HG03196 (cell line): Measurements from ENCODE around the gene TMEM266.

Source experiments
- ATAC-seq: cut with Tn5 transposase; IDR thresholded peaks from one replicate; pipeline ENCODE4 v1.9.1; 2021; ENCODE audit not compliant: unreplicated experiment

The TMEM266 gene

GRCh38 chr15:76199106-76200082 is 139.6 kb downstream of the TMEM266 start:
- no peak for ATAC-seq

GRCh38 chr15:76200083-76200465 is 140.3 kb downstream of the TMEM266 start:
- ATAC-seq: no peak

DNA sequence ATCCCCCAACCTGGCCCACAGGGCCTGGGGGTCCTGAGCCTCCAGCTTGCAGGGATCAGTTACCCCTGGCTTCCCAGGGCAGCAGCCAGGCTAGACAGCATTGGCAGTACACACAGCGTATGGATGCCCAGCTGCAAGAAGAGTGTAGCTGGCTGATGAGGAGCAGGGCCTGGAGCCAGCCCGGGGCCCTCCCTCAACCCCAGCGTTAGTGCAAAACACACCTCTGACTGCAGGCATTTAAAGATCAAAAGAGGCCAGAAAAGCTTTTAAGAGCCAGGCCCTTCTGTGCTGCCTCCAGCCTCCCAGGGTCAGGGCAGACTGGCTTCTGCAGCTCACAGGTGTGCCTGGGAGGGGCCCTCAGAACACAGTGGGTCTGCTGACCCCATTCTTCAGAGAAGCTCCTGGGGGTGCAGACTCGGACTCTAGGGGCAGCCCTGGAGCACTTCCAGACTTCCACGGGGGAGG is 140.9 kb downstream of the TMEM266 start:
- no peak for ATAC-seq

DNA sequence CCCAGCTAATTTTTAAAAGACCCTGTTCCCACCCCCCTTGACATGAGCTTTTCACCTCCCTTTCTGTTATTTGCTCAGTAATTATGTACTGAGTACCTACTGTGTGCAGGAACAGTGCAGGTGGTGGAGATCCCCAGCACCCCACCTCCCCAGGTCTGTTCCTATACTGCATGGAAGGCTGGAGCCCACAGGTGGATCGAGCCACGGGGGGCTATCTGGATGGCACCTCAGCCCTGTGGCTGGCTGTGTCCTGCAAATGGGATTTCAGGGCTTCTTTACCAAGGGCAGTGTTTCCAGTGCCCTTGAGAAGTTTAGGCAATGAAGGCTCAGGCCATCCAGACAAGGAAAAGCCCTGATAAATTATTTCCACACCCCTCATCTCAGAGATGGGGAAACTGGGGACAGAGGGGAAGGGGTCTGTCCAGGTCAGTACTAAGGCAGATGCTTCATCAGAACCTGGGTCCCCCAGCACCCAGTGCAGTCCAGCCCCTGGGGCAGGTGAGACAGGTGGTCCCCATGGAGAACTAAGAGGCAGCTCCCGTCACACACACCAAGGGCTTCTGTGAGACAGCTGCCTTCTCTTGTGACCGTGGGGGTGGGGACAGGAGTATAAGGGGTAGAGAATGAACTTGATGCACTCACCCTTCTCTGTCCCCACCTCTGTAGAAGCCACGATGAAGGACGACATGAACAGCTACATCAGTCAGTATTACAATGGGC is 141.9 kb downstream of the TMEM266 start:
- no peak for ATAC-seq

- no peak for ATAC-seq
These were observed 143.7 kb downstream of the TMEM266 start for GRCh38 chr15:76203346-76204108.

GRCh38 chr15:76204109-76204845 is 144.5 kb downstream of the TMEM266 start:
- ATAC-seq: no peak

DNA sequence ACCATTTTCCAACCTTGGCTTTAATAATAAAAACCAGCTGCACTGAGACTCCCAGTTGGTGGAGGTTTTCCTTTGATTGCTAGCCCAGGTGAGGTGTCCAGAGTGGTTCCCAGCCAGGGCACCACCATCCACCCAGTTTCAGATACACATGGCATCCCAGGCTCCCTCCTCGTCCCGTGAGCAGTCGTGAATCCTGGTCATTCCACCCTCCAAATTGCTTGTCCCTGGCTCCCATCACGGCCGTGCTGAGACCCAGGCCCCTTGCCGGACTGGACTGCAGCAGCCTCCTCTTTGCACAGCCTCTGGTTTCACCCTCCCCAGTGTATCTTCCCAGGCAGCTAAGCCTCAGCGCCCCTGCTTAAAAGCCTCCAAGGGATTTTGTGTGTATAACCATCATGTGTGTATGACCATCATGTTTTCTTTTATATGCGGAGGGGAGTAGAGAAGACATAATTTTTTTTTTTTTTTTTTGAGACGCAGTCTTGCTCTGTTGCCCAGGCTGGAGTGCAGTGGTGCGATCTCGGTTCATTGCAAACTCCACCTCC is 145.2 kb downstream of the TMEM266 start:
- no peak for ATAC-seq

DNA sequence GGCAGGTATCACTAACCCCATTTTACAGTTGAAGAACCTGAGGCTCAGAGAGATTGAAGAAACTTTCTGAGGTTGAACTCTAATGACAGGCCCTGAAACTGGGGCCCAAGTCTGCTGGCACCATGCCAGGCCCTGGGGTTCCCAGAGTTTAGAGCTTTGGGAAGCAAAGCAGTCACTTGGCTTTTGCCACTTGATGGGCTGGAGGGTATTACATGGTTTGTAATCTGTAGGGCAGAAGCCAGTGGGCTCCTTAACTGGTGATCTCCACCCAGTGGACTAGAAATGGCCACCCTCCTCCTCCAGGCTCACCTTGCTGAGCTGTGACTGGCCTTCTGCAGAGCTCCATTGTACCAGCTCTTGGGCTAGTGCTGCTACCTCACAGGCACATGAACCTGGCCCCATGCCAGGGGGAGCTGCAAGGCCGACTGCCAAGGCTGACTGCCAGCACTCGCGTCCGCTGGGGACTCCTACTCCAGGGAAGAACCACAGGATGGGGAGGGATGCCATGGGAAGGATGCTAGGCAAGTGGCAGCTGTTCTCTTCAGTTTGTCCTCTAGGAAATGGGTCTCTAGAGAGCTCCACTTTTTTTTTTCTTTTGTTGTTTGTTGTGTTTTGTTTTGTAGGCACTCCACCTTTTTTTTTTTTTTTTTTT is 146.7 kb downstream of the TMEM266 start:
- no peak for ATAC-seq

- ATAC-seq: no peak
These were observed 148.4 kb downstream of the TMEM266 start for GRCh38 chr15:76208084-76208785.

DNA sequence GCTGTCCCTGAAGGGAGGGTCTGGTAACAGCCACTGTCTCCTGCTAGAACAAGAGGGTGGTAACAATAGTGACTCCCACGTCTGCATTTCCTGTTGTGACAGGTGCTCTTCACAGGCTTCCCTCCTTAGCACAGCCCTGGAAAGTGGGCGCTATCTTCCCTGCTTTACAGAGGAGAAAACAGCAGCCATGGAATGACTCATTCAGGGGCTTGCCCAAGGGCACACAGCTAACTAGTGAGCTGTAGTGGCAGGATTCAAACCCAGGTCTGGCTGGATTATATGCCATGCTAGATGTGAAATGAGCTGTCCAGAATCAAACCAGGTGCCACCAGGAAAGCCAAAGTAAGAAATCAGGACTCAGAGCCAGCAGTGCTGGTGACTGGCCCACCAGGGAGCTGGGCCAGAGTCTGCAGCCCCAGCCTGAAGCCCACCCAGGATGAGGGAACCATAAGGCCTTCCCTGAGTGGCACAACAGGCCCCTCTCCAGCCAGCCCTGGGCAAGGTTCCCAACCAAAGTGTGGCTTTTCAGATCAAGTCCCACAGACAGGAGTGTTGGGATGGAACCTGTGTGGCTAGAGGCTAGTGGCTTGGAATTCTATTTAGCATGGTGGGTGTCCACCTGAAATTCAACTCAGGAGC is 149.1 kb downstream of the TMEM266 start:
- no peak for ATAC-seq

- ATAC-seq: no peak
These were observed 149.7 kb downstream of the TMEM266 start for GRCh38 chr15:76209523-76209922.

DNA sequence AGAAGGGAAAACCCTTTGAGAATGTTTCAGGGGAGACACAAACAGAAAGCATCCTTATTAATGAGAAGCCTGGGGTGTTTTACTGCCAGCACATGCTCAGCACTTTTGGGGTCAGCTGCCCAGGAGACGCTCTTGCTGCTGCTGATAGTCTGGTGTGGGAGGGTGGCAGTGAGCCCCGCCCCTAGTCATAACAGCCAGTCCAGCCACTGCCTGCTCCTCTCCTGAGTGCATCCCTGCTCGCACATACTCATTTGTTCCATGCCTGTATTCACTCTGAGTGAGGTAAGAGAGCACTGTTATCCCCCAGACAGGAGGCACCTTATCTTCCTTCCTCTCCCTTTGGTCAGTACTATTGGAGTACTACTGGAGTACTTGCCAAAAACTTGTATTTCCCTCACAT is 150.2 kb downstream of the TMEM266 start:
- no peak for ATAC-seq

DNA sequence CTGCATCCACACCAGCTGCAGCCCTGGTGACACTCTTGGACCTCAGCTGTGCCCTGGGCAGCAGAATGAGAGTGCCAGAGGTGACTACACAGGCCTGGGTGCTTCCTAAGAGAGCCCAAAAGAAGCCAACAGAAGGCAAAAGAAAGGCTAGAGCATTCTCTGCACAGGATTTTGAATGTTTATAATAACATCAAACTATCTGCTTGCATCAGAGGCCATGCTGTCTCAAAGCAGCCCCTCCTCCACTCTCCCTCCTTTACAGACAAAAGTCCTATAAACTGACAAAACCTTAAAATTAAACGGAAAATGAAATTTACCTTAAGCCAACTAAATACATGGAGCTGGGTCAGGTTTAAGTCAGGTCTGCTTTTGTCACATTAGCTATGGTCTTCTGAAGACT is 155.8 kb downstream of the TMEM266 start:
- ATAC-seq: no peak

DNA sequence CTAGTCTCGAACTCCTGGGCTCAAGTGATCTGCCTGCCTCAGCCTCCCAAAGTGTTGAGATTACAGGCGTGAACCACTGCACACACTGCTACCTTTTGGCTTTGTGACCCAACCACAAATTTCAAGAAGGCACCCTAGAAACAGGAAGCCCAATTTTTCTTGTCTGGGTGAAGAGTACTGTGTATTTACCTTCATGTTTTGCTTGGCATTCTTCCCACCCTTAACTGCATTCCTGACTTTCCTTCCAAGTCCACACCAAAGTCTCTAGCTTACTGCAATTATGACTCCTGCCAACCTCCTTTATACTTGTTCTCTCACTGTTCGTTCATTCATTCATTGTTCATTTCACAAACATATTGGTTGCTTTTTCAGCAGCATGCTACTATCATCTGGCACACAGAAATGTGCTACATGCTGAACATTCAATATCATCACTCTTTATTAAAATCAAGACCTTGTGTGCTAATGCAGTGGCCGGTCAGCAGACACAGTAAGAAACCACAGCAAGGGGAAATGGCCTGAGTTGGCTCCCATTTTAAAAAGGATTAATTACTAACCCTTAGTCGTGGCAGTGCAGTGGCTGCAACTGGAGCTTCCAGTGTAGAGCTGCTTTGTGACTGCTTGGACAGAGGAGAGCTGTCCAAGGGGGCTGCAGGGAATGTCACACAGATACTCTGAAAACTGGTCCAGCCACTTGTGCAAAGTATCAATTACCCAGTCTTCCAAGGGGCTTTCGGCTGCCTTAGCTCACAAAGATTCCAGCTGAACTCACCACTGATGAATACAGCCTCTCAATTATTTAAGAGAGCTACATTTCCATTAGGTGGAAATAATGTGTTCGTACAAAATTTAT is 157.5 kb downstream of the TMEM266 start:
- ATAC-seq: no peak

GRCh38 chr15:76217882-76218217 is 158.1 kb downstream of the TMEM266 start:
- no peak for ATAC-seq

DNA sequence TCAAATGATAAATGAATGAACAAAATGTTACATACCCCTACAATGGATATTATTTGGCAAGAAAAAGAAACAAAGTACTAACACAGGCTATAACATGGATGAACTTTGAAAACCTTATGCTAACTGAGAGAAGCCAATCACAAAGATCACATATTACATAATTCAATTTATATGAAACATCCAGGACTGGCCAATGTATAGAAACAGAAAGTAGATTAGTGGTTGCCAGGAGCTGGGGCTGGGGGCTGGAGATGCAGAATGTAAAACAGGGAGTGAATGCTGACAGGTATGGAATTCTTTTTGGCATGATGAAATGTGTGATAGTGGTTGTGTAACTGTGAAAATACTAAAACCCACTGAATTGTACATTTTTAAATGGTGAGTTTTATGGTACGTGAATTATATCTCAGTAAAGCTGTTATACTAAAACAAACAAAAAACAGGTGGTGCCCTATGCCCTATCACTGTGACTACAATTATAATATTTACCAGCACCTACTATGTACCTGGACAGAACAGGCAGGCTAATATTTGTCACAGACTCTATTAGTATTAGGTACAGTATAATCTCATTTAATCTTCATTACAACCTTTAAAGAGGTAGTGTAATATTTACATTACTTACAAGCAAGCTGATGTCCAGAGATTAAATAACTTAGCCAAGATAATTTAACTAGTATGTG is 161.4 kb downstream of the TMEM266 start:
- ATAC-seq: no peak

- no peak for ATAC-seq
These were observed 162.4 kb downstream of the TMEM266 start for GRCh38 chr15:76222159-76222558.
